Adipocyte (in vitro differentiated cells): ENCODE measurements around the gene SLC23A1.

Source experiments
- DNase-seq: peaks from one replicate; pipeline ENCODE4 v3.0.0-alpha.2; 2015; ENCODE audit warnings: low read depth
- H3K27me3 ChIP-seq: replicated peaks from 2 replicates; pipeline ENCODE4 v1.7.0; 2013; ENCODE audit warnings: mild to moderate bottlenecking, low read length, moderate library complexity; ENCODE audit not compliant: control insufficient read depth, insufficient read depth
- H3K36me3 ChIP-seq: 2 replicates; pipeline ENCODE4 v1.7.0; 2013; ENCODE audit warnings: low read length, mild to moderate bottlenecking, moderate library complexity; ENCODE audit not compliant: control insufficient read depth, insufficient read depth, severe bottlenecking
- H3K4me1 ChIP-seq: 2 replicates; pipeline ENCODE4 v1.7.0; 2013; ENCODE audit warnings: mild to moderate bottlenecking, low read length, moderate library complexity; ENCODE audit not compliant: control insufficient read depth, insufficient read depth
- H3K4me3 ChIP-seq: 2 replicates; pipeline ENCODE4 v1.7.0; 2013; ENCODE audit warnings: mild to moderate bottlenecking, low read length, moderate library complexity
- H3K9ac ChIP-seq: 2 replicates; pipeline ENCODE4 v1.7.0; 2013; ENCODE audit warnings: mild to moderate bottlenecking, low read length, moderate library complexity
- H3K9me3 ChIP-seq: 2 replicates; pipeline ENCODE4 v1.7.0; 2013; ENCODE audit warnings: mild to moderate bottlenecking, low read length, moderate library complexity; ENCODE audit not compliant: control insufficient read depth

Gene SLC23A1

GRCh38 chr5:139386050-139386438 is 2.9 kb upstream of the SLC23A1 start:
- no peak for DNase-seq
- Histone ChIP-seq H3K4me3 (no peak overlapping the region), H3K27me3 (no peaks in the 10 kb centered on the region), H3K9ac (no peak overlapping the region), H3K4me1 (peaks cover 33% of the 10 kb centered on the region), H3K9me3 (no peaks in the 10 kb centered on the region), H3K36me3 (no peaks in the 10 kb centered on the region)

GRCh38 chr5:139385061-139386049 is 2.3 kb upstream of the SLC23A1 start:
- Histone ChIP-seq H3K27me3 (no peaks in the 10 kb centered on the region), H3K4me3 (peak overlapping the region; percentile 59), H3K4me1 (peaks cover 32% of the 10 kb centered on the region), H3K9ac (peak overlapping the region; percentile 58), H3K36me3 (no peaks in the 10 kb centered on the region), H3K9me3 (no peaks in the 10 kb centered on the region)
- peak; percentile 43 for DNase-seq

GRCh38 chr5:139384591-139385051 is 1.5 kb upstream of the SLC23A1 start:
- H3K9ac ChIP-seq = peak overlapping the region; percentile 58
- peak overlapping the region; percentile 59 for H3K4me3 ChIP-seq
- no peaks in the 10 kb centered on the region for H3K27me3 ChIP-seq
- no peaks in the 10 kb centered on the region for H3K36me3 ChIP-seq
- peaks cover 32% of the 10 kb centered on the region for H3K4me1 ChIP-seq
- DNase-seq = no peak
- no peaks in the 10 kb centered on the region for H3K9me3 ChIP-seq

- H3K36me3 ChIP-seq = no peaks in the 10 kb centered on the region
- no peaks in the 10 kb centered on the region for H3K9me3 ChIP-seq
- H3K9ac ChIP-seq = no peak overlapping the region
- no peaks in the 10 kb centered on the region for H3K27me3 ChIP-seq
- no peak for DNase-seq
- no peak overlapping the region for H3K4me3 ChIP-seq
- peaks cover 32% of the 10 kb centered on the region for H3K4me1 ChIP-seq
Observed at GRCh38 chr5:139383993-139384590, 995 bp upstream of the SLC23A1 start.

- no peak overlapping the region for H3K9ac ChIP-seq
- H3K36me3 ChIP-seq = no peaks in the 10 kb centered on the region
- no peaks in the 10 kb centered on the region for H3K9me3 ChIP-seq
- no peak for DNase-seq
- H3K4me1 ChIP-seq = peaks cover 32% of the 10 kb centered on the region
- no peak overlapping the region for H3K4me3 ChIP-seq
- H3K27me3 ChIP-seq = no peaks in the 10 kb centered on the region
Observed at GRCh38 chr5:139382807-139383206, 290 bp downstream of the SLC23A1 start.

GRCh38 chr5:139381837-139382761 is 998 bp downstream of the SLC23A1 start:
- H3K27me3 ChIP-seq = no peaks in the 10 kb centered on the region
- H3K4me1 ChIP-seq = peaks cover 32% of the 10 kb centered on the region
- no peak overlapping the region for H3K9ac ChIP-seq
- H3K9me3 ChIP-seq = no peaks in the 10 kb centered on the region
- DNase-seq = no peak
- no peaks in the 10 kb centered on the region for H3K36me3 ChIP-seq
- no peak overlapping the region for H3K4me3 ChIP-seq

- H3K4me1 ChIP-seq = peaks cover 20% of the 10 kb centered on the region
- H3K27me3 ChIP-seq = no peaks in the 10 kb centered on the region
- no peak for DNase-seq
- no peak overlapping the region for H3K9ac ChIP-seq
- H3K4me3 ChIP-seq = no peak overlapping the region
- no peaks in the 10 kb centered on the region for H3K36me3 ChIP-seq
- no peaks in the 10 kb centered on the region for H3K9me3 ChIP-seq
Observed at GRCh38 chr5:139379626-139380449, 3.3 kb downstream of the SLC23A1 start.

GRCh38 chr5:139378941-139379361 is 4.1 kb downstream of the SLC23A1 start:
- Histone ChIP-seq H3K4me3 (no peak overlapping the region), H3K4me1 (peaks cover 12% of the 10 kb centered on the region), H3K9ac (no peak overlapping the region), H3K9me3 (no peaks in the 10 kb centered on the region), H3K27me3 (no peaks in the 10 kb centered on the region), H3K36me3 (no peaks in the 10 kb centered on the region)
- DNase-seq = no peak

- H3K4me3 ChIP-seq = no peak overlapping the region
- peaks cover 12% of the 10 kb centered on the region for H3K4me1 ChIP-seq
- no peaks in the 10 kb centered on the region for H3K27me3 ChIP-seq
- peaks cover under 1% of the 10 kb centered on the region for H3K36me3 ChIP-seq
- no peak overlapping the region for H3K9ac ChIP-seq
- no peak for DNase-seq
- H3K9me3 ChIP-seq = no peaks in the 10 kb centered on the region
Observed at GRCh38 chr5:139378101-139378825, 4.8 kb downstream of the SLC23A1 start.

- DNase-seq = no peak
- H3K36me3 ChIP-seq = peaks cover 3% of the 10 kb centered on the region
Observed at GRCh38 chr5:139377226-139377625, 5.9 kb downstream of the SLC23A1 start.

More at GRCh38 chr5:139377226-139377625, 5.9 kb downstream of the SLC23A1 start:
- H3K4me3 ChIP-seq = no peak overlapping the region
- peaks cover 14% of the 10 kb centered on the region for H3K4me1 ChIP-seq
- no peak overlapping the region for H3K9ac ChIP-seq
- H3K27me3 ChIP-seq = no peaks in the 10 kb centered on the region
- H3K9me3 ChIP-seq = no peaks in the 10 kb centered on the region
